ENCODE measurements around the gene ENO2. TPM values are rescaled to one million over a fixed set of nuclear protein-coding genes. Genes with fewer than 3 reads are reported as not detected.

The ENO2 gene
- total and polyA plus RNA-seq, 2 experiments from 2014 or later = 43.5 to 53.5 TPM

DNA sequence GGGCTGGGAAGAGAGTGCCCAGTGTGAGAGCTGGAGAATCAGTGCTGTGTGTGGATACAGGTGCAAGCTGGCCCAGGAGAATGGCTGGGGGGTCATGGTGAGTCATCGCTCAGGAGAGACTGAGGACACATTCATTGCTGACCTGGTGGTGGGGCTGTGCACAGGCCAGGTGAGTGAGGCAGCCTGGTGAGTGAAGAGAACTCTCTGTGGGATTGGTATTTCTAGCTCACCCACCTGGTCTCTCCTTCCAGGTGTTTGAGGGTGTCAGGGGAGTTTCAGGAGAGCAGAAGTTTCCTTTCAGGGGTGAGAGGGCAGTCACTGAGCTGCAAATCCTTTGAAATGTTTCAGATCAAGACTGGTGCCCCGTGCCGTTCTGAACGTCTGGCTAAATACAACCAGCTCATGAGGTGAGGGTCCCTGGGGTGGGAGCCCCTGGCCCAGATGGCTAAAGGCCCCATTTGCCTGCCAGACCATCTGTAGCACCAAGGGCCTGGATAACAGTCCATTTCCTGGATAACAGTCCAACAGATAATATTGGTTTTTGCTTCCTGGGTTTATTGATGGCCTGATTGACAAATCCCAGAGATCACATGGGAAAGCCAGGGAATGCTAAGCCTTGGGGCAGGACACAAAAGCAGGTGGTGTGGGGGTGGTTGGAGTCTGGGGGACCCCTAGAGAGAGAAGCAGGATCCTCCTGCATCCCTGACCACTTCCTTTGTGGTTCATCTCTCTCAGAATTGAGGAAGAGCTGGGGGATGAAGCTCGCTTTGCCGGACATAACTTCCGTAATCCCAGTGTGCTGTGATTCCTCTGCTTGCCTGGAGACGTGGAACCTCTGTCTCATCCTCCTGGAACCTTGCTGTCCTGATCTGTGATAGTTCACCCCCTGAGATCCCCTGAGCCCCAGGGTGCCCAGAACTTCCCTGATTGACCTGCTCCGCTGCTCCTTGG is 7.9 kb downstream of the ENO2 start (continued):
- TF ChIP-seq STAT1 (IDR thresholded peaks at IDR 0.05; ENCODE audit: unreplicated experiment) (no peak), EZH2 (IDR thresholded peaks at IDR 0.05; ENCODE audit: low read depth, unreplicated experiment) (no peak), JUNB (IDR thresholded peaks at IDR 0.05; ENCODE audit: unreplicated experiment) (no peak), ZNF114 (CRISPR knock-in tag; IDR thresholded peaks at IDR 0.05) (no peak), POLR2AphosphoS5 (IDR thresholded peaks at IDR 0.05; ENCODE audit: low read depth) (no peak), NANOG (IDR thresholded peaks at IDR 0.05; ENCODE audit: borderline replicate concordance) (no peak)

DNA sequence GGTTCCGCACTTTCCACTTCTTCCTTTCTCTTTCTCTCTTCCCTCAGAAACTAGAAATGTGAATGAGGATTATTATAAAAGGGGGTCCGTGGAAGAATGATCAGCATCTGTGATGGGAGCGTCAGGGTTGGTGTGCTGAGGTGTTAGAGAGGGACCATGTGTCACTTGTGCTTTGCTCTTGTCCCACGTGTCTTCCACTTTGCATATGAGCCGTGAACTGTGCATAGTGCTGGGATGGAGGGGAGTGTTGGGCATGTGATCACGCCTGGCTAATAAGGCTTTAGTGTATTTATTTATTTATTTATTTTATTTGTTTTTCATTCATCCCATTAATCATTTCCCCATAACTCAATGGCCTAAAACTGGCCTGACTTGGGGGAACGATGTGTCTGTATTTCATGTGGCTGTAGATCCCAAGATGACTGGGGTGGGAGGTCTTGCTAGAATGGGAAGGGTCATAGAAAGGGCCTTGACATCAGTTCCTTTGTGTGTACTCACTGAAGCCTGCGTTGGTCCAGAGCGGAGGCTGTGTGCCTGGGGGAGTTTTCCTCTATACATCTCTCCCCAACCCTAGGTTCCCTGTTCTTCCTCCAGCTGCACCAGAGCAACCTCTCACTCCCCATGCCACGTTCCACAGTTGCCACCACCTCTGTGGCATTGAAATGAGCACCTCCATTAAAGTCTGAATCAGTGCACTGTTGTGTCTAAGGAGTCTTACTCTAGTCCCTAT is 8.8 kb downstream of the ENO2 start:
- Histone ChIP-seq H3K4me1 (ENCODE audit: insufficient read depth) (peaks cover 28% of the 10 kb centered on the region), H2AFZ (no peak overlapping the region), H3K36me3 (ENCODE audit: insufficient read depth) (no peaks in the 10 kb centered on the region; the same call in none of the 2 replicates), H3K79me2 (replicated peaks; ENCODE audit: insufficient read depth) (peaks cover 6% of the 10 kb centered on the region), H3F3A (replicated peaks; ENCODE audit: low read depth) (peaks cover 24% of the 10 kb centered on the region), H3K27me3 (ENCODE audit: insufficient read depth) (no peaks in the 10 kb centered on the region), H4K20me1 (replicated peaks; ENCODE audit: insufficient read depth) (no peaks in the 10 kb centered on the region), H3K9me2 (ENCODE audit: insufficient read depth) (no peaks in the 10 kb centered on the region), H3K4me2 (no peak overlapping the region), H3K27ac (ENCODE audit: low read depth) (no peak overlapping the region), H3K4me3 (no peak overlapping the region)
- Mint-ChIP-seq H3K27ac (no peak overlapping the region), H3K9me3 (no peaks in the 10 kb centered on the region; the same call in 1 of the 3 replicates), H3K36me3 (ENCODE audit: low read depth) (peaks cover 42% of the 10 kb centered on the region), H3K27me3 (ENCODE audit: insufficient read depth, low read depth, poor library complexity) (peaks cover 30% of the 10 kb centered on the region), H3K4me3 (no peak overlapping the region; the same call in 2 of the 3 replicates), H3K4me1 (peaks cover 53% of the 10 kb centered on the region)
- no peak for DNase-seq (ENCODE audit: low spot score)
- no peak for ATAC-seq
- TF ChIP-seq CREB1 (CRISPR knock-in tag; IDR thresholded peaks at IDR 0.05; ENCODE audit: low read depth) (no peak), POLR2AphosphoS5 (IDR thresholded peaks at IDR 0.05; ENCODE audit: low read depth) (no peak), ZNF331 (CRISPR knock-in tag; IDR thresholded peaks at IDR 0.05; ENCODE audit: low read depth) (no peak), ZNF114 (CRISPR knock-in tag; IDR thresholded peaks at IDR 0.05) (no peak), EZH2phosphoT487 (IDR thresholded peaks at IDR 0.05; ENCODE audit: unreplicated experiment) (no peak), EZH2 (IDR thresholded peaks at IDR 0.05; ENCODE audit: low read depth, unreplicated experiment) (no peak), JUNB (IDR thresholded peaks at IDR 0.05; ENCODE audit: unreplicated experiment) (no peak), NANOG (IDR thresholded peaks at IDR 0.05; ENCODE audit: borderline replicate concordance) (no peak), STAT1 (IDR thresholded peaks at IDR 0.05; ENCODE audit: unreplicated experiment) (no peak)
- TF ChIP-seq, protein P1, sequence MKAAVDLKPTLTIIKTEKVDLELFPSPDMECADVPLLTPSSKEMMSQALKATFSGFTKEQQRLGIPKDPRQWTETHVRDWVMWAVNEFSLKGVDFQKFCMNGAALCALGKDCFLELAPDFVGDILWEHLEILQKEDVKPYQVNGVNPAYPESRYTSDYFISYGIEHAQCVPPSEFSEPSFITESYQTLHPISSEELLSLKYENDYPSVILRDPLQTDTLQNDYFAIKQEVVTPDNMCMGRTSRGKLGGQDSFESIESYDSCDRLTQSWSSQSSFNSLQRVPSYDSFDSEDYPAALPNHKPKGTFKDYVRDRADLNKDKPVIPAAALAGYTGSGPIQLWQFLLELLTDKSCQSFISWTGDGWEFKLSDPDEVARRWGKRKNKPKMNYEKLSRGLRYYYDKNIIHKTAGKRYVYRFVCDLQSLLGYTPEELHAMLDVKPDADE (IDR thresholded peaks at IDR 0.05) = no peak
- TF ChIP-seq, protein P2, sequence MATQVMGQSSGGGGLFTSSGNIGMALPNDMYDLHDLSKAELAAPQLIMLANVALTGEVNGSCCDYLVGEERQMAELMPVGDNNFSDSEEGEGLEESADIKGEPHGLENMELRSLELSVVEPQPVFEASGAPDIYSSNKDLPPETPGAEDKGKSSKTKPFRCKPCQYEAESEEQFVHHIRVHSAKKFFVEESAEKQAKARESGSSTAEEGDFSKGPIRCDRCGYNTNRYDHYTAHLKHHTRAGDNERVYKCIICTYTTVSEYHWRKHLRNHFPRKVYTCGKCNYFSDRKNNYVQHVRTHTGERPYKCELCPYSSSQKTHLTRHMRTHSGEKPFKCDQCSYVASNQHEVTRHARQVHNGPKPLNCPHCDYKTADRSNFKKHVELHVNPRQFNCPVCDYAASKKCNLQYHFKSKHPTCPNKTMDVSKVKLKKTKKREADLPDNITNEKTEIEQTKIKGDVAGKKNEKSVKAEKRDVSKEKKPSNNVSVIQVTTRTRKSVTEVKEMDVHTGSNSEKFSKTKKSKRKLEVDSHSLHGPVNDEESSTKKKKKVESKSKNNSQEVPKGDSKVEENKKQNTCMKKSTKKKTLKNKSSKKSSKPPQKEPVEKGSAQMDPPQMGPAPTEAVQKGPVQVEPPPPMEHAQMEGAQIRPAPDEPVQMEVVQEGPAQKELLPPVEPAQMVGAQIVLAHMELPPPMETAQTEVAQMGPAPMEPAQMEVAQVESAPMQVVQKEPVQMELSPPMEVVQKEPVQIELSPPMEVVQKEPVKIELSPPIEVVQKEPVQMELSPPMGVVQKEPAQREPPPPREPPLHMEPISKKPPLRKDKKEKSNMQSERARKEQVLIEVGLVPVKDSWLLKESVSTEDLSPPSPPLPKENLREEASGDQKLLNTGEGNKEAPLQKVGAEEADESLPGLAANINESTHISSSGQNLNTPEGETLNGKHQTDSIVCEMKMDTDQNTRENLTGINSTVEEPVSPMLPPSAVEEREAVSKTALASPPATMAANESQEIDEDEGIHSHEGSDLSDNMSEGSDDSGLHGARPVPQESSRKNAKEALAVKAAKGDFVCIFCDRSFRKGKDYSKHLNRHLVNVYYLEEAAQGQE (IDR thresholded peaks at IDR 0.05; ENCODE audit: unreplicated experiment) = no peak
- TF ChIP-seq, protein P3, sequence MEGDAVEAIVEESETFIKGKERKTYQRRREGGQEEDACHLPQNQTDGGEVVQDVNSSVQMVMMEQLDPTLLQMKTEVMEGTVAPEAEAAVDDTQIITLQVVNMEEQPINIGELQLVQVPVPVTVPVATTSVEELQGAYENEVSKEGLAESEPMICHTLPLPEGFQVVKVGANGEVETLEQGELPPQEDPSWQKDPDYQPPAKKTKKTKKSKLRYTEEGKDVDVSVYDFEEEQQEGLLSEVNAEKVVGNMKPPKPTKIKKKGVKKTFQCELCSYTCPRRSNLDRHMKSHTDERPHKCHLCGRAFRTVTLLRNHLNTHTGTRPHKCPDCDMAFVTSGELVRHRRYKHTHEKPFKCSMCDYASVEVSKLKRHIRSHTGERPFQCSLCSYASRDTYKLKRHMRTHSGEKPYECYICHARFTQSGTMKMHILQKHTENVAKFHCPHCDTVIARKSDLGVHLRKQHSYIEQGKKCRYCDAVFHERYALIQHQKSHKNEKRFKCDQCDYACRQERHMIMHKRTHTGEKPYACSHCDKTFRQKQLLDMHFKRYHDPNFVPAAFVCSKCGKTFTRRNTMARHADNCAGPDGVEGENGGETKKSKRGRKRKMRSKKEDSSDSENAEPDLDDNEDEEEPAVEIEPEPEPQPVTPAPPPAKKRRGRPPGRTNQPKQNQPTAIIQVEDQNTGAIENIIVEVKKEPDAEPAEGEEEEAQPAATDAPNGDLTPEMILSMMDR (conservative IDR thresholded peaks at IDR 0.05; ENCODE audit: low read depth in 2 of 2) = no peak

Data from GM23338 (cell line).